Measurements from ENCODE around the gene CD200.

- TF ChIP-seq SUZ12 (IDR thresholded peaks at IDR 0.05; ENCODE audit: extremely low read depth, insufficient read depth, insufficient read length) (no peak), ZNF274 (IDR thresholded peaks at IDR 0.05; ENCODE audit: low read depth, low read length) (no peak), YY1 (IDR thresholded peaks at IDR 0.05; ENCODE audit: insufficient read depth, insufficient read length) (no peak)
These were observed 42.2 kb downstream of the CD200 start for GRCh38 chr3:112375117-112375516.

All from NT2/D1 (cell line).